Sigmoid colon (tissue), 4 donors: Measurements from ENCODE around the gene AURKB.

Experiments used
- CTCF ChIP-seq, 4 experiments: fragments of 450-650 bp in 3 of 4; fragments of 200-600 bp in 1 of 4; IDR thresholded peaks; one replicate each; pipeline ENCODE4 v1.5.1; 2016 to 2019; ENCODE audit warnings: antibody characterized with exemption in 4 of 4, mild to moderate bottlenecking in 3 of 4, moderate library complexity in 2 of 4
- POLR2A ChIP-seq, 2 donors: fragments of 450-650 bp; IDR thresholded peaks; one replicate each; pipeline ENCODE4 v1.6.1; 2016; ENCODE audit warnings: antibody characterized with exemption in 2 of 2, mild to moderate bottlenecking in 2 of 2, moderate library complexity in 2 of 2
- POLR2AphosphoS5 ChIP-seq, 4 donors: sonication (generic); formaldehyde crosslinking; IDR thresholded peaks; one replicate each; pipeline ENCODE4 v1.6.1; 2017; ENCODE audit warnings: antibody characterized with exemption in 4 of 4

- peak; percentile 44 to 80 (median 58) for TF ChIP-seq POLR2AphosphoS5 (IDR thresholded peaks at IDR 0.05)
- no peak for TF ChIP-seq CTCF (IDR thresholded peaks at IDR 0.05)
- no peak for TF ChIP-seq POLR2A (IDR thresholded peaks at IDR 0.05)
These were observed 16.3 kb upstream of the AURKB start for GRCh38 chr17:8226536-8227237.
